Measurements from ENCODE around the gene PHF5A.
A peak's percentile ranks its signal among the peaks of the same experiment; 100 is the strongest.
"Not testable (repeated sequence)": the region's sequence is repeated elsewhere in the genome, so short reads cannot be mapped to it uniquely, and the experiment has no call there.

PHF5A gene

DNA sequence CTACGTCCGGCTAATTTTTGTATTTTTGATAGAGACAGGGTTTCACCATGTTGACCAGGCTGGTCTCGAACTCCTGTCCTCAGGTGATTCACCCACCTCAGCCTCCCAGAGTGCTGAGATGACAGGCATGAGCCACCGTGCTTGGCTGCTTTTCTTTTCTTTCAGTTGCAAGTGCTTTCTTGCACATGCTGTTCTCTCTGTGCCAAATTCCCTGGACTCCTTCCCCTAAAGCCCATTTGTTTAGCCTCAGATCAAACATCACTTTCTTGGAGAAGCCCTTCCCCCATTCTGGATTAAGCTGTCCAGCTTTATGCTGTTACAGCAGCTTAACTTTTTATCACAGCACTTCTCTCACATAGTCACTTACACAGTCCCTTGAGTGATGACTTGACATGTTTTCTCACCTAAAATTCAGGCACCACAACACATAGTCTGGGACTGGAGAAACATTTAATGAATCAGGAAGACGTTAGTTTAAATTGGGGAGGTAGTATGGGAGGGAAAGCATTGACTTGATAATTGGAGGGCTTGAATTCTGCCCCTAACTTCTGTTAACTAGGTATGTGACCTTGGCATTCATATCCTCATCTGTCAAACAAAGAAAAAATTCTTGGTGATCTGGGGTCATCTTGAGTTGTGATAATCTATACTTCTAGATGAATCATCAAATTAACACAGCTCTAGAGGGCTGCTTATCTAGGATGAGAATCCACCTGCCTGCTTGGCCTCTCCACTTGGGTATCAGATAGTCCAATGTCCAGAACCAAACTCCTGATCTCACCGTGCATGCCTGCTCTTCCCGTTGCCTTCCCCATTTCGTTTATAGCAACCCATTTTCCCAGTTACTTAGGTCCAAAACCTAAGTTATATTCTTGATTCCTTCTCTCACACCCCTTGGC lies 18.8 kb upstream of the PHF5A start:
- no peak for DNase-seq

DNA sequence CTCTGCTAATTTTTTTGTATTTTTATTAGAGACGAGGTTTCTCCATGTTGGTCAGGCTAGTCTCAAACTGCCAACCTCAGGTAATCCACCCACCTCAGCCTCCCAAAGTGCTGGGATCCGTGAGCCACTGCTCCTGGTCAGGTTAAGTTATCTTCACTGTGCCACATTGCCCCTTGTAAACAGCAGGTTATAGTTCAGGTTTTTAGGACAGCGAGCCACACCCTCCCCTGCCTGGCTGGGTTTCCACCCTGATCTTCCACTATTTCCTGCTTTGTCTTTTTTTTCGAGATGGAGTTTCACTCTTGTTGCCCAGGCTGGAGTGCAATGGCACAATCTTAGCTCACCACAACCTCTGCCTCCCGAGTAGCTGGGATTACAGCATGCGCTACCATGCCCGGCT lies 16.5 kb upstream of the PHF5A start:
- no peak for DNase-seq

DNA sequence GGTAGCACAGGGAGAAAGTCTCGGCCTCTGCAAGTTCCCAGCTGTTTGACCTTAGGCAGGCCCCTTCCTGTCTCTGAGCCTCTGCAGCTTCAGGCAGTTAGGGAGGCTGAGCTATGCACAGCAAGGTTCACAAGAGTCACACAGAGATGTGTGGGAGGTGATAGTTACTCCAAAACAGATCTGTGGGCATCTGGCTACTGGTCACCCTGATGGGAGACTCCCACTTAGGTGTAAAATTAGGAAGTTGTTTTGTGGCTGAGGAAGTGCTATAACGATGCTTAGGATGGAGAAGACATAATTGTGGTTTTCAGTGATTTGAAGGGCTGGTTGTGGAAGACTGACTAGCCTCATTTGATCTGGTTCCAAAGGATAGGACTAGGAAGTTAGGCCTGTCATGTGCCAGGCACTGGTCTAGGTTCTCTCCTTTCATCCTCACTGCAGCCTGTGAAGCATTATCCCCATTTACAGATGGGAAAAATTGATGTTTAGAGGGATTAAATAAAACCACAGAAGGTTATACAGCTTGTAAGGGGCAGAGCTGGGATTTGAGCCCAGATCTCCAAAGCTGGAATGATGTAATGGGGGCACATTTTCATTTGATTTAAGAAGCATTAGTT lies 13.9 kb upstream of the PHF5A start:
- no peak for DNase-seq

DNA sequence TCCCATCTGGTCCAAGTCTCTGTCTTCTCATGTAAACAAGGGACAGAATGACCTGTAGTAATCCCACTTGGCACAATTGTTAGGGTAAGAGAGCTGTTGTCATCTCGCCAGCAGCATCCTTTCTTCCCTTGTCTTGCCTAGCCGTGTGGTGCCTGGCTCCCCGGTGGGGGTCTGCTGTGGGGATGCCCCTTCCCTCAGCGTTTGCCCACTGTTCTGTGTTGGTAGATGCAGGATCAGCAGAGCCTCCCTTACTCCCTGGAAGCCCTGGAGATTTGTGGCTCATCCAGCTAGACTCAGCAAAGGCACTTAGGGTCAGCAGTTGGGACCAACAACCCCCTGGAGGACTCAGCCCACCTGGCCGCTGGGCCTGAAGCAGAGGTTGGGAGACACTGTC lies 13.4 kb upstream of the PHF5A start:
- DNase-seq = no peak

DNA sequence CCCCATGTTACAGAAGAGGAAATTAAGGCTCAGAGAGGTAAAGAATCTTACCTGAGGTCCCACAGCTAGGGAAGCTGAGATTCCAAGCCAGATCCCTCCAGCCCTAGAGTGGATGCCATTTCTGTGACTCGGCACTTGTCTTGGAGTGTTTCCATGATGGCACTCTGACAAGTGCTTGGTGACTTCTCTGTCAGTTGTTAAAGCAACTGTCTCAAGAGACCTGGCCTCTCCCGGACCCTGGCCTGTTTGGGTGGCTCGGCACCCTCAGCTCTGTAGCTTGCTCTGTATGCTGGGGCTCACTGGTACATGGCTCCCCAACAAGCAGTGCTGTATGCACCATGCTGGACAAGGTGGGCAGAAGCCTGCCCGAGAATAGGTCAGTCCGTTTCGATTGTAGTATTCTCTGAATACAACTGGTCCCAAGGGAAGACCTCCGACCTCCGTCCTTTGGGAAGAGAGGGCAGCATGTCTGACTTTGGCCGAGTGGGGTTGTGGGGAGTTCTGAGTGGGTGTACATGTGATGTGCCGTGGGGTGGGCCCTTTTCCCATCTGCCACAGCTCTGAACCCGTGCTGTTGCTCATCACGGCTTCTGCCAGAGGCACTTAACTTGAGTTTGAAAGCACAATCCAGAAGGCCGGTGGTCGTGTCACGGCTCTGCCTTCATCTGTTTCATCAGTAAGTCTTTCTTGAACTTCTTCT lies 12.8 kb upstream of the PHF5A start:
- no peak for DNase-seq

GRCh38 chr22:41480397-41480735 lies 11.9 kb upstream of the PHF5A start:
- DNase-seq = no peak

- DNase-seq = no peak
Observed at GRCh38 chr22:41479671-41480396, 11.3 kb upstream of the PHF5A start.

GRCh38 chr22:41478891-41479521 lies 10.5 kb upstream of the PHF5A start:
- no peak for DNase-seq

- no peak for DNase-seq
Observed at GRCh38 chr22:41478473-41478872, 10.0 kb upstream of the PHF5A start.

DNA sequence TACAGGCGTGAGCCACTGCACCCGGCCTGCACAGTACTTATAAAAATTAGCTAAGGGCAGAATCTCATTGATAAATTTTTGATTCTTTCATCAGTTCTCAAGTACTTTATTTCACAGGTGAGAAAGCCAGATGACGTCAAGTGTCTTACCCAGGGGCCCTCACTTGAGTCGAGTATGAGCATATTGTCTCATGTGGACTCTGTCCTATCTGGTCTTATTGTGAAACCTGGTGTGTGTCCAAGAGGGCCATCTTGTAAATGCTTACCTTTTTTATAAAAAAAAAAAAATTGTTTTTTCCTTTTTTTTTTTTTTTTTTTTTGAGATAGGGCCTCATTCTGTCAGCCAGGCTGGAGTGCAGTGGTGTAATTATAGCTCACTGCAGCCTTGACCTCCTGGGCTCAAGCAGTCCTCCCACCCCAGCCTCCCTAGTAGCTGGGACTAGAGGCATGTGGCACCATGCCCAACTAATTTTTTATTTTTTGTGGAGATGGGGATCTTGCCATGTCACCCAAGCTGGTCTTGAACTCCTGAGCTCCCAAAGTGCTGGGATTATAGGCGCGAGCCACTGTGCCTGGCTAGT lies 6.5 kb upstream of the PHF5A start:
- no peak for DNase-seq

GRCh38 chr22:41471568-41471967 lies 3.1 kb upstream of the PHF5A start:
- DNase-seq = no peak

DNA sequence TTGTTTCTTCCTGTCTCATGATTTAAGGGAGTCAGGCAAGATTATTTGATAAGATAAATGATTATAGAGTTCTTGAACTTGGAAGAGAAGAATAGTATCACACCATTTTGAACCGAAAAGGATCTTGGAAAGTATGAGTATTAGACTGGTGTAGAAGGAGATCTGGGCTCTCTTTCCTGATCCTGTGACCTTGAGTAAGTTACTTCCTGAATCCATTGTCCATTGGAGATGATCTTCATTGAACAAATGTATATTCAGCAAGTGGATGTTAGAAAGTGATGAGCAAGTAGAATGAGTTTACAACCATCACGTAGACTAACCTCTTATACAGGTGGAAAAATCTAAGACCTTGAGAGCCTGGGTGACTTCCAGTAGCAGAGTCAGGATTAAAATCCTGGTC lies 2.4 kb upstream of the PHF5A start:
- DNase-seq = no peak

- no peak for DNase-seq
Observed at GRCh38 chr22:41469218-41469851, 843 bp upstream of the PHF5A start.

DNA sequence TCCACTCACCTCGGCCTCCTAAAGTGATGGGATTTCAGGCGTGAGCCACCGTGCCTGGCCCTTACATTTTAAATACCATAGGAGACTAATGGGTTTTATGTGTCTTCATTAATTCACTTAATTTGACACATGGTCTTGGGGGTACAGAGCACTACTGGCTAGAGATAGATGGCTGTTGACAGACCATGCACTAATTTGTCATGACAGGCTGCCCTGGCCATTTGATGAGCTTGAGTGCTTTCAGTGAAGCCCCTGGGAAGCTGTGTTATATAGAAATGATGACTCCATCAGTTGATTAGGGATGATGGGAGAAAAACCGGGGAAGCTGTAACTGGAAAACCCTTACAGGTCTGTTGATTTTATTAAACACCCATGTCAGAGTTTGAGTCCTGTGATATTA lies 6.6 kb downstream of the PHF5A start:
- DNase-seq = no peak

- DNase-seq = not testable (repeated sequence)
Observed at GRCh38 chr22:41460071-41460470, 8.4 kb downstream of the PHF5A start.

DNA sequence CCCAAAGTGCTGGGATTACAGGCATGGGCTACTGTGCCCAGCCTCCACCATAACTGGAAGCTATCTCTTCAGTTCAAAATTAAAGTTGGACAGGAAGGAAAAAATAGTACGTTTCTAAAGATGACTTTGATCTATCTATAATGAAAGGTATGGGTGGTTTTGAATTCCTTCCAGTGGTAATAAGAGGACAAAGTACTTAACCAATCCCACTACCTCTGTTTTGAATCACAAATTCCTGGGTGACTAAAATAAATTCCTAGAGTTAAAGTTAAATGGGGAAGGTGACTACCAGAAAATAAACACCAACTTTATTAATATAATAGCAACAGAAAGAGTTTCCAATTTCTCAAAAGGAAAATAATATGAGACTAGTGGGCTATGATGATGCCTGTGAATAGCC lies 9.1 kb downstream of the PHF5A start:
- DNase-seq = no peak

DNA sequence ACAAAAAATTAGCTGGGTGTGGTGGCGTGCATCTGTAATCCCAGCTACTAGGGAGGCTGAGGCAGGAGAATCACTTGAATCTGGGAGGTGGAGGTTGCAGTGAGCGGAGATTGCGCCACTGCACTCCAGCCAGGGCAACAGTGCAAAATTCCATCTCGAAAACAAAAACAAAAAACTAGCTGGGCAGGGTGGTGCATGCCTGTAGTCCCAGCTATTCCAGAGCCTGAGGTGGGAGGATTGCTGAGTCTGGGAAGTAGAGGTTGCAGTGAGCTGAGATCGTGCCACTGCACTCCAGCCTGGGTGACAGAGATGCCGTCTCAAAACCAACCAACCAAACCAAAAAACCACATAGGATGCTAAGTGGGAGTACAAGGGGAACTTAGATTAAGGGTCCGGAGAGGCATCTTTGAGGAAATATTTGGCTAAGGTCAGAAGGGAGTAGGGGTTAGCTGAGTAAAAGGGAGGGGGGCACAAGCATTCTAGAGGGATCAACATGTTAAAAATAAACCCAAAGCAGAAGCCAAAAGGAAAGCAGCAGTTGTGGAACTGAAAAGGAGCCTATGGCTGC lies 10.2 kb downstream of the PHF5A start:
- DNase-seq = no peak

- DNase-seq = peak; percentile 99
Observed at GRCh38 chr22:41448189-41448808, 20.2 kb downstream of the PHF5A start.

DNA sequence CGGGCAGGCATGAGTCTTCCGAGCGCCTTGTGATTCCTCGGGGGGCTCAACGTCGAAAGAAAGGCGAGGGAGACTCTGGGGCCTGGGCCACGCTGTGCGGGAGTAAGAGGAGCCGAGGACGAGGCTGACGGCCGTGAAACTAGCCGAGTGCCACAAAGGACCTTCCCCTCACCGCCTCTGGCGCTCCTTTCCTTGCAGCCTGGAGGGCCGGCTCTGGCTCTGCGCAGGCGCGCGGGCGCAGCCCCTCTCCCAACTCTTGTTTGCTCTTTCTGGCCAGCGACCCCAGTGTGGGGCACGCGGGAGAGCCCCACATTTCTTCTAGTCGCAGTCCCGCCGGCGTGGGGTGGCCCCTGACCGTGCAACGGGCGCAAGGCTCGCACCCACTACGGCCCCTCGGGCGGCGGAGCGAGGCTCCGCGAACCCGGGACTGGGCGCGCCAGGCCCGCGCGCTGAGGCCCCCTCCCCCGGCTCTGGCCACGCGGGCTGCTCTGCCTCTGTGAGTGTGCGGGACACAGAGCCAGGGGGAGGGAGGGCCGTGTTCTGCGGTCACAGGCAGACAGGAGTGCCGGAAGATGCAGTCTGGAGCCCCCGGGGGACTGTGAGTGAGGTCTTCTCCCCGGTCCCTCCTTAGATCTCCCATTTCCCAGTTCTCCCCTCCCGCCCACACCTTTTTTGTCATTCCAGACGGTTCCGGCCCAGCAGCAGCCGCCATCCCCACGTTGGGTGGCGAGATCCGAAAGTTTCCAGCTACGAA lies 20.9 kb downstream of the PHF5A start:
- DNase-seq = peak; percentile 47

Measured in DMS153 (cell line).